Upper lobe of left lung (tissue), 6 donors: ENCODE results near the gene DPP9. TPM values are rescaled to one million over a fixed set of nuclear protein-coding genes. Genes with fewer than 3 reads are reported as not detected.

Source experiments
- ATAC-seq, 2 donors: fragments of 200-7000 bp; cut with Tn5 transposase; one replicate each; pipeline ENCODE4 v1.9.1; 2022; ENCODE audit warnings: mild to moderate bottlenecking in 2 of 2, moderate library complexity in 2 of 2; ENCODE audit not compliant: low FRiP score in 2 of 2
- DNase-seq, 2 donors: peaks; one replicate each; pipeline ENCODE4 v3.0.0-alpha.2; 2019 to 2020
- H3K27ac ChIP-seq, 4 donors: fragments of 200-600 bp; sonication (generic); one replicate each; pipeline ENCODE4 v1.5.1; 2016 to 2019
- H3K27me3 ChIP-seq, 4 donors: fragments of 200-600 bp; sonication (generic); one replicate each; pipeline ENCODE4 v1.5.1; 2017 to 2019
- H3K36me3 ChIP-seq, 4 donors: fragments of 200-600 bp; sonication (generic); one replicate each; pipeline ENCODE4 v1.5.1; 2016 to 2019
- H3K4me1 ChIP-seq, 4 donors: fragments of 200-600 bp; sonication (generic); one replicate each; pipeline ENCODE4 v1.5.1; 2018 to 2019
- H3K4me3 ChIP-seq, 4 donors: fragments of 200-600 bp; sonication (generic); one replicate each; pipeline ENCODE4 v1.5.1; 2017 to 2019; ENCODE audit warnings: mild to moderate bottlenecking in 2 of 4, moderate library complexity in 1 of 4
- H3K9me3 ChIP-seq, 4 donors: fragments of 200-600 bp; sonication (generic); one replicate each; pipeline ENCODE4 v1.5.1; 2018 to 2019
- CTCF ChIP-seq, 6 experiments: fragments of 450-650 bp in 4 of 6; fragments of 200-600 bp in 2 of 6; sonication (generic) in 2 of 6; IDR thresholded peaks; one replicate each; pipeline ENCODE4 v1.5.1; 2016 to 2019; ENCODE audit warnings: antibody characterized with exemption in 6 of 6
- EP300 ChIP-seq, 4 donors: sonication (generic); formaldehyde crosslinking; IDR thresholded peaks; one replicate each; pipeline ENCODE4 v1.5.1; 2017; ENCODE audit warnings: antibody characterized with exemption in 4 of 4, control low read depth in 2 of 4
- POLR2A ChIP-seq, 4 donors: fragments of 450-650 bp; IDR thresholded peaks; one replicate each; pipeline ENCODE4 v1.5.1; 2016 to 2017; ENCODE audit warnings: antibody characterized with exemption in 4 of 4, mild to moderate bottlenecking in 2 of 4
- POLR2AphosphoS5 ChIP-seq, 2 donors: sonication (generic); formaldehyde crosslinking; IDR thresholded peaks; one replicate each; pipeline ENCODE4 v1.5.1; 2017; ENCODE audit warnings: antibody characterized with exemption in 2 of 2
- whole genome bisulfite sequencing, 2 donors: methylation state at CpG; one replicate each; pipeline ENCODE4 v1.1.5; 2017 to 2018; 5-methylcytosine and 5-hydroxymethylcytosine counted together
- total RNA-seq, 6 donors: library from RNA; depleted of rRNA in 4 of 6; stranded (reverse); fragments of >200 nt in 4 of 6; gene quantifications; one replicate each; pipeline versions ENCODE4 v1.1.0 to v1.2.1, GENCODE V29; 2016 to 2021
- donor health status: DM: no; HTN: no; CAD: no; lungs with moderate emphysema.
- donor health status: DM: no; HTN: yes; CAD: no; lungs with severe emphysema.

DPP9 gene
- total RNA-seq, 6 donors from 2014 or later: 55.1 to 255 (median 89.0) TPM

- no peak overlapping the region for H3K4me3 ChIP-seq
- no peak for TF ChIP-seq POLR2AphosphoS5 (IDR thresholded peaks at IDR 0.05)
- TF ChIP-seq CTCF (IDR thresholded peaks at IDR 0.05): no peak
- no peak for TF ChIP-seq EP300 (IDR thresholded peaks at IDR 0.05)
- no peak for TF ChIP-seq POLR2A (IDR thresholded peaks at IDR 0.05)
- no peak for ATAC-seq
Measured at GRCh38 chr19:4695224-4695731, 28.4 kb downstream of the DPP9 start.

GRCh38 chr19:4694211-4694987 is 29.2 kb downstream of the DPP9 start:
- TF ChIP-seq POLR2AphosphoS5 (IDR thresholded peaks at IDR 0.05) (no peak), POLR2A (IDR thresholded peaks at IDR 0.05) (peak in 1 of 4 donors; percentile 52), EP300 (IDR thresholded peaks at IDR 0.05) (no peak), CTCF (IDR thresholded peaks at IDR 0.05) (no peak)
- no peaks in the 10 kb centered on the region for H3K27me3 ChIP-seq
- 91 to 96% methylated on average over 7 to 22 of the region's 22 CpGs for WGBS, 2 donors
- no peak overlapping the region for H3K4me3 ChIP-seq
- no peak for ATAC-seq
- no peak for DNase-seq
- peaks cover 0 to 8% (median 0%) of the 10 kb centered on the region in 4 donors for H3K4me1 ChIP-seq
- peaks cover 43 to 94% (median 83%) of the 10 kb centered on the region in 4 donors for H3K36me3 ChIP-seq
- no peaks in the 10 kb centered on the region for H3K9me3 ChIP-seq
- peak overlapping the region in 2 of 4 donors; percentile 1 to 71 for H3K27ac ChIP-seq

More at GRCh38 chr19:4695224-4695731, 28.4 kb downstream of the DPP9 start:
- no peaks in the 10 kb centered on the region for H3K27me3 ChIP-seq
- no peak for DNase-seq
- H3K27ac ChIP-seq: peak overlapping the region in 1 of 4 donors; percentile 71
- no peaks in the 10 kb centered on the region for H3K9me3 ChIP-seq
- peaks cover 0 to 8% (median 0%) of the 10 kb centered on the region in 4 donors for H3K4me1 ChIP-seq
- H3K36me3 ChIP-seq: peaks cover 44 to 94% (median 84%) of the 10 kb centered on the region in 4 donors
- WGBS, 2 donors: 79 to 85% methylated on average over 13 to 19 of the region's 19 CpGs

GRCh38 chr19:4693471-4694121 is 30.0 kb downstream of the DPP9 start:
- H3K27ac ChIP-seq: peak overlapping the region in 2 of 4 donors; percentile 1 to 71
- ATAC-seq (no peak), DNase-seq (no peak)
- H3K36me3 ChIP-seq: peaks cover 49 to 95% (median 86%) of the 10 kb centered on the region in 4 donors
- H3K27me3 ChIP-seq: no peaks in the 10 kb centered on the region
- TF ChIP-seq POLR2A (IDR thresholded peaks at IDR 0.05) (peak in 1 of 4 donors; percentile 29), EP300 (IDR thresholded peaks at IDR 0.05) (no peak)
- H3K9me3 ChIP-seq: no peaks in the 10 kb centered on the region
- WGBS, 2 donors: 95% methylated on average over 15 of the region's 15 CpGs
- no peak overlapping the region for H3K4me3 ChIP-seq
- peaks cover 0 to 8% (median 0%) of the 10 kb centered on the region in 4 donors for H3K4me1 ChIP-seq

GRCh38 chr19:4693078-4693350 is 30.6 kb downstream of the DPP9 start:
- TF ChIP-seq CTCF (IDR thresholded peaks at IDR 0.05) (no peak), POLR2A (IDR thresholded peaks at IDR 0.05) (no peak), POLR2AphosphoS5 (IDR thresholded peaks at IDR 0.05) (no peak), EP300 (IDR thresholded peaks at IDR 0.05) (no peak)
- H3K4me1 ChIP-seq: peaks cover 0 to 8% (median 0%) of the 10 kb centered on the region in 4 donors
- no peaks in the 10 kb centered on the region for H3K9me3 ChIP-seq
- no peak overlapping the region for H3K4me3 ChIP-seq
- H3K36me3 ChIP-seq: peaks cover 53 to 95% (median 86%) of the 10 kb centered on the region in 4 donors
- H3K27ac ChIP-seq: peak overlapping the region in 1 of 4 donors; percentile 71
- H3K27me3 ChIP-seq: no peaks in the 10 kb centered on the region
- no peak for DNase-seq
- WGBS, 2 donors: 94 to 100% methylated on average over 1 to 7 of the region's 7 CpGs
- ATAC-seq: no peak
